ENCODE results near the gene RHNO1.

GRCh38 chr12:2895051-2895451 is 18.0 kb downstream of the RHNO1 start:
- TF ChIP-seq GATA3 (IDR thresholded peaks at IDR 0.05; ENCODE audit: low read depth, low read length) (no peak), GATA2 (IDR thresholded peaks at IDR 0.05; ENCODE audit: low read depth, low read length) (no peak)
